D721Med (cell line): Measurements from ENCODE around the gene MSL3.

Source experiments
- DNase-seq: peaks from one replicate; pipeline ENCODE4 v3.0.0; 2011; ENCODE audit warnings: low spot score; ENCODE audit not compliant: insufficient read length
- FAIRE-seq: peaks from 2 replicates; lab custom pipeline; 2011; peaks lifted over from hg19 to GRCh38; lab: Jason Lieb, UNC
- TF ChIP-seq, protein P1 (sequence below): IDR thresholded peaks from 2 replicates; pipeline ENCODE4 v1.5.1; 2012; ENCODE audit warnings: mild to moderate bottlenecking, control low read depth; ENCODE audit not compliant: insufficient read depth; ENCODE audit errors: missing control alignments

The MSL3 gene

GRCh38 chrX:11759172-11759460, 1.1 kb downstream of the MSL3 start:
- TF ChIP-seq, protein P1, sequence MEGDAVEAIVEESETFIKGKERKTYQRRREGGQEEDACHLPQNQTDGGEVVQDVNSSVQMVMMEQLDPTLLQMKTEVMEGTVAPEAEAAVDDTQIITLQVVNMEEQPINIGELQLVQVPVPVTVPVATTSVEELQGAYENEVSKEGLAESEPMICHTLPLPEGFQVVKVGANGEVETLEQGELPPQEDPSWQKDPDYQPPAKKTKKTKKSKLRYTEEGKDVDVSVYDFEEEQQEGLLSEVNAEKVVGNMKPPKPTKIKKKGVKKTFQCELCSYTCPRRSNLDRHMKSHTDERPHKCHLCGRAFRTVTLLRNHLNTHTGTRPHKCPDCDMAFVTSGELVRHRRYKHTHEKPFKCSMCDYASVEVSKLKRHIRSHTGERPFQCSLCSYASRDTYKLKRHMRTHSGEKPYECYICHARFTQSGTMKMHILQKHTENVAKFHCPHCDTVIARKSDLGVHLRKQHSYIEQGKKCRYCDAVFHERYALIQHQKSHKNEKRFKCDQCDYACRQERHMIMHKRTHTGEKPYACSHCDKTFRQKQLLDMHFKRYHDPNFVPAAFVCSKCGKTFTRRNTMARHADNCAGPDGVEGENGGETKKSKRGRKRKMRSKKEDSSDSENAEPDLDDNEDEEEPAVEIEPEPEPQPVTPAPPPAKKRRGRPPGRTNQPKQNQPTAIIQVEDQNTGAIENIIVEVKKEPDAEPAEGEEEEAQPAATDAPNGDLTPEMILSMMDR = no peak
- DNase-seq (no peak), FAIRE-seq (no peak)

DNA sequence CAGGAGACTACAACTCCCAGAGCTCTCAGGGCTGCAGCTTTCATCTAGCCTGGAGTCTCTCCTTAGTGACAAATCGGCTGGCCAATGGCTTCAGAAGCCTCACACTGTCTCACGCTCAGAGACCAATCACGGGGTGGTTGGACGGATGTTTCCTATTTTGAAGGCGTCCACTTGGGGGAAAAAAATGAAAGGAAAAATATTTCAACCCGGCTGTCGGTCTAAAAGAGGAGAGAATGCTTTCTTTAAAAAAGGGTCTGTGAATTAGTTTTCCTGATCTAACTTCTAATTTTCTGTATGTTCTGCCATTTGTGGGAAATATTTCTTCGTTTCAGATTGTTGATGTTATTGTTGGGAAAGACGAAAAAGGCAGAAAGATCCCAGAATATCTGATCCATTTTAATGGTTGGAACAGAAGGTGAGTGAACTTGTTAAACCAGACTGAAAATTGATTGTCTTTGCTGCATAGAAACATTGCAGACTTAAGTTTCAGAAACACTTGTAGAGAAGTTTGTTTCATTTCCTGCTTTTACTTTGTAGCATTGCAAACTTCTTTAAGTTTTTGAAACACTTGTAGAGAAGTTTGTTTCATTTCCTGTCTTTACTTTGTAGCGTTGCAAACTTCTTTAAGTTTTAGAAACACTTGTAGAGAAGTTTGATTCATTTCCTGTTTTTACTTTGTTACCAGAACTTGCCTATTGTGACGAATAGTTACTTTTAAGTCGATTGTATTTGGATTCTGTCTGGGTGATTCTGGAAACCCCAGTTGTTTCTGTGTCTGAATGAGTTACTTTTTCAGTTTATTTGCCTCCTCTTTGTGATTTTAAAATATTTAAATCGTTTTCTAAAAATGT, 1.6 kb downstream of the MSL3 start:
- TF ChIP-seq, protein P1 = no peak
- DNase-seq (peak; percentile 19), FAIRE-seq (peak; percentile 94)

- FAIRE-seq = no peak
- TF ChIP-seq, protein P1 = no peak
- DNase-seq = no peak
These were observed 2.9 kb downstream of the MSL3 start for GRCh38 chrX:11760958-11761357.

DNA sequence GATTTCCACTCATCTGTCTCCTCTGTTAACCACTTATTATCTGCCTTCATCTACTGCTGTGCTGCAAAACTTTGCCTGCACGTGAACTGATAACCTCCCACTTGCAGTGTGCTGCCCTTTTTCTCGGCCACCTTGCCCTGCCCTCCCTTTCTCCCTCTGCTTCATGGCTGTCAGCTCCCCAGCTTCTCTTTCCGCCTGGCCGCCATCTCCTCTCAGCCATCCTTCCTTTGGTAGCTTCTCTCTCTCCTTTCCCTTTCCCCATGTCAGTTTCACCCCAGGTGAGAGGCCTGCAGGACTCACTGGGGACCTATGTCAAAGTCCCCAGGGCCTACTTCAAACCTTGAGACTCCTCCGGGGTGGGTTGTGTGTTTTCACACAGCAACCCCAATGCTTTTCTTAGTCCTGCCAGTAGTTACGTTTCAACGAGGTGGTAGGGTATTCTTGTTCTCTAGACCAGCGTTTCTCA, 6.6 kb downstream of the MSL3 start:
- TF ChIP-seq, protein P1 = no peak
- FAIRE-seq = no peak
- no peak for DNase-seq

DNA sequence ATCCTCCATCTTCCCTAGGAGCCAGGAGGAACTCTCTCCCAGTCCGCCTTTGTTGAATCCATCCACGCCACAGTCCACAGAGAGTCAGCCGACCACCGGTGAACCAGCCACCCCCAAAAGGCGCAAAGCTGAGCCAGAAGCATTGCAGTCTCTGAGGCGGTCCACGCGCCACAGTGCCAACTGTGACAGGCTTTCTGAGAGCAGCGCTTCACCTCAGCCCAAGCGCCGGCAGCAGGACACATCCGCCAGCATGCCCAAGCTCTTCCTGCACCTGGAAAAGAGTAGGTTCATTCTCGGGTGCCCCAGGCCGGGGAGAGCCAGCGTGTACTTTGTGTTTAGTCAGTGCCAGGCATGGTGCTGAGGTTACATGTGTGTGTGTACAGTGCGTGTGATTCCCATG, 7.4 kb downstream of the MSL3 start:
- TF ChIP-seq, protein P1 = no peak
- no peak for DNase-seq
- FAIRE-seq = no peak

DNA sequence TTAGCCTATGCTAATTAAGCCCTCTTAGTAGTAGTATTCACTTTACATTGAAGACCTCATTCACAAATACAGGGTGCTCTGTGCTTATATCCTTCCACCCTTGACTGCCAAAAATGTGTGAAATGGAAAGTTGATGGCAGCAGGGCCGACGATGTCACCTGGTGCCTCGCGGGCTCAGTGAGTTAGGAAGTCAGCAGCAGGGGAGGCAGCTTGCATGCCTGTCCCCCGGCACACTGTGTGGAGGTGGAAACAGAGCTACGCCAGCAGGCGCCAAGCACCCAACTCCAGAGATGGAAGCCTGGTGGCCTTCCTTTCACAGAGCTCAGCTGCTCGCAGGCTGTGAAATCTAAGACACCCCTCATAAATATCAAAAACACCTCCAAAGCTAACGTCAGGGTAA, 8.4 kb downstream of the MSL3 start:
- TF ChIP-seq, protein P1 = no peak
- FAIRE-seq (no peak), DNase-seq (no peak)

GRCh38 chrX:11768039-11768438, 10.0 kb downstream of the MSL3 start:
- DNase-seq = no peak
- TF ChIP-seq, protein P1 = no peak
- no peak for FAIRE-seq
